GM21717 (cell line): ENCODE results near the gene KDM1B.
"Not testable (repeated sequence)": the region's sequence is repeated elsewhere in the genome, so short reads cannot be mapped to it uniquely, and the experiment has no call there.

Experiments
- ATAC-seq: cut with Tn5 transposase; IDR thresholded peaks from one replicate; pipeline ENCODE4 v1.9.1; 2021; ENCODE audit warnings: mild to moderate bottlenecking, moderate library complexity; ENCODE audit not compliant: unreplicated experiment

KDM1B gene

DNA sequence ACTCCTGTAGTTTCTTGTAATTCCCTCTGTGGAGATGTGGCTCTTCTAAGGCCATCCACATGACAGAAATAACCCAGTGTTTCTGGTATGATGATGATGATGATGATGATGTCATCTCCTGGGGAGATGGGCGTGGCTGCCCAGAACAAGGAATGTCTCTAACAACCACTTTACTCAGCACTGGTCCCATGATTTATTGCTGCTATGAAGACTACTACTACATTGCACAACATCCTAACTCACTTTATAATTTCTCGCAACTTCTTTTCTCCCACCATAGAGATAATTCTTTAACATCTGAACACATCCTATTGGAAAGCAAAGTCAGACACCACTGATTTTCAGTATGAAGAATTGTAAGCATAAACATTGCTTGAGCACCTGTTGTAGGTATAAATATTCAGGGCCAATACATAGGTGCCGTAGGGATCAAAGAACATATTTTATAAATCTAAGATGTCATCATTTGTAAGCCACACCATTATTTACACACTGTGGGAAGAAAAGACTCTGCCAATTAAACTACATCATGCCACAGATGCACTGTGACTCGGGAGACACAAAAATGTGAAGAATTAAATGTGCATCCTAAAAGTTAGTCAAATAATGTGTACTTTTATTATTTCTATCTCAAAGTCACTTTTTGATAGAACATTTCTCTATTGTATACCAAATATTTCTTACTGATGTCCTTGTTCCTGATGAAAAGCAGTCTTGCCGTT is 6.8 kb upstream of the KDM1B start:
- ATAC-seq: no peak

- ATAC-seq: not testable (repeated sequence)
Observed at GRCh38 chr6:18151391-18151790, 3.8 kb upstream of the KDM1B start.

GRCh38 chr6:18151801-18152200 is 3.4 kb upstream of the KDM1B start:
- no peak for ATAC-seq

- no peak for ATAC-seq
Observed at GRCh38 chr6:18153311-18153703, 1.9 kb upstream of the KDM1B start.

DNA sequence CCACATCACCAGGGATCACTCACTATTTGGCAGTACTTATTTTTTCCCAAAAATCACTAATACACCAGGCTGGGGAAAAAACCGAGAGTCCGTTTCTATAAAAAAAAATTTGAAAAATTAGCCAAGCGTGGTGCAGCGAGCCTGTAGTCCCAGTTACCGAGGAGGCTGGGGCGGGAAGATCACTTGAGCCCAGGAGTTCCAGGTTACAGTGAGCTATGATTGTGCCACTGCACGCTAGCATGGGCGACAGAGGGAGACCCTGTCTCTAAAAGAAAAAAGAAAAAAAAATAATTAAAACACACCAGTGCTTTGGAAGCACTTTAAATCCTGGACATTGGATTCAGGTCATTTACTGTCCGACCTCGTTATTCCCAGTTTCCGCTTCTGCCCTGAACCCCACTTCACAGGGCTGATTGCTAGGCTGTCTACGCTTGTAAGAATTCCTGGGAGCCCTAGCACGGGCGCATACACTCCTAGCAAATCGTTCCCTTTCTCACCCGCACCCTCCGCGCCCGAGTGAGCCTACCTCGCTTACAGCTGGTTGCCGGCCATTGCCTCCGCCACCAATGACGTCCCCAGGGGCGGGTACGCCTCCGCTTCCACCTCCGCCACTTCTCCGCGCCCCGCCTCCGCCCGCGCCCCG is 594 bp upstream of the KDM1B start, which contains the start of gene TPMT:
TPMT (minus strand) TSS at position 571 of the 643 bp plus-strand sequence. CDS start 5,950 bp downstream, outside the sequence.
- ATAC-seq: peak; percentile 62

- peak; percentile 42 for ATAC-seq
Observed at GRCh38 chr6:18155864-18156421, 721 bp downstream of the KDM1B start.

- ATAC-seq: no peak
Observed at GRCh38 chr6:18160911-18161310, 5.7 kb downstream of the KDM1B start.

GRCh38 chr6:18161431-18161830 is 6.2 kb downstream of the KDM1B start:
- ATAC-seq: no peak

GRCh38 chr6:18162401-18162800 is 7.2 kb downstream of the KDM1B start:
- ATAC-seq: no peak

GRCh38 chr6:18165751-18166150 is 10.5 kb downstream of the KDM1B start:
- no peak for ATAC-seq

DNA sequence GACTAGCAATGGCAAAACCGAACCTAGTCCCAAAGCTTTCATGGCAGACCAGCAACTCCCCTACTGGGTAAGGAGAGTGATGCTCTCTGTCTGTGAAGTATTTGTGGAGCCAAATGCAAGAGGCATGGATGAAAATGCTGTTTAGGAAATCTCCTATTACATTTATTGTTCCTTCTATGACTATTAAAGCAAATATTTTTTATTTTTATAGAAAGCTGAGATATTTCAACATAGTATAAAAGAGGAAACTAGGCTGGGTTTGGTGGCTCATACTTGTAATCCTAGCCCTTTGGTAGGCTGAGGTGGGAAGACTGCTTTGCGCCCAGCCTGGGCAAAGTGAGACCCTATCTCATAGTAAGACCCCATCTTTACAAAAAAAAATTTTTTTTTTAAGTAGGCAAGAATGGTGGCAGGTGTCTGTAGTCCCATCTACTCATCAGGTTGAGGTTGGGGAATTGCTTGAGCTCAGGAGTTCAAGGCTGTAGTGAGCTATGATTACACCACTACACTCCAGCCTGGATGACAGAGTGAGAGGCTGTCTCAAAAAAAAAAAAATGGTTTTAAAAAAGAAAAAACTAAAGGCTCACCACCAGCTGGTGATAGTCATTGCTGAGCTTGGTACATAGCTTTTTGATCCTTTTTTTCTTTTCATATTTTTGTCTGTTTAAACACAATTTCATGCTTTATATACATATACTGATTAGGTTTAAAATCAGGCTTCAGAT is 11.3 kb downstream of the KDM1B start:
- no peak for ATAC-seq

- ATAC-seq: no peak
Observed at GRCh38 chr6:18168264-18168663, 13.0 kb downstream of the KDM1B start.

GRCh38 chr6:18171871-18172270 is 16.6 kb downstream of the KDM1B start:
- ATAC-seq: no peak

GRCh38 chr6:18176198-18176597 is 21.0 kb downstream of the KDM1B start:
- not testable (repeated sequence) for ATAC-seq

- ATAC-seq: no peak
Observed at GRCh38 chr6:18177286-18177965, 22.2 kb downstream of the KDM1B start.

DNA sequence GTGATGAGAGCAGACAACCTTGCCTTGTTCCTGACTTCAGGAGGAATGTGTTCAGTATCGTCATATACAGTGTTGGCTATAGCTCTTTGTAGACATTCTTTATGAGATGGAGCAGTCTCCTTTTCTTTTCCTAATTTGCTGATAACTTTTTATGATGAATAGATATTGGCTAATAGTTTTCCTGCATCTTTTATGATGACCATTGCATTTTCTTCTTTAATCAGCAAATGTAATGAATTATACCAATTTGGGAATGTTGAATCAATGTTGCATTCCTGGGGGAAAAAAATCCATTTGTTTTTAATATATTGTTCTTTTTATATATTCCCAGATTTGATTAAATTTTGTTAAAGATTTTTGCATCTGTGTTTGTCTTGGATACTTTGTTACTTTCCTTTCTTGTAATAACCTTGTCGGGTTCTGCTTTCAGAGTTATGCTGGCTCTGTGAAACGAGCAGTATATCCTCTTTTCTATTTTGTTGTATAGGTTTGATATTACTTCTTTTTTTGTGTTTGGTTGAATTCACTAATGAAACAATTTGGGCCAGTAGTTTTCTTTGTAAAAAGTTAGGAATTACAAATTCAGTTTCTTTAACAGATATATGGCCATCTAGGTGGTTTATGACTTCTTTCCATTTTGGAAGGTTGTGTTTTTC is 23.9 kb downstream of the KDM1B start:
- no peak for ATAC-seq

- ATAC-seq: no peak
Observed at GRCh38 chr6:18179770-18180356, 24.6 kb downstream of the KDM1B start.

DNA sequence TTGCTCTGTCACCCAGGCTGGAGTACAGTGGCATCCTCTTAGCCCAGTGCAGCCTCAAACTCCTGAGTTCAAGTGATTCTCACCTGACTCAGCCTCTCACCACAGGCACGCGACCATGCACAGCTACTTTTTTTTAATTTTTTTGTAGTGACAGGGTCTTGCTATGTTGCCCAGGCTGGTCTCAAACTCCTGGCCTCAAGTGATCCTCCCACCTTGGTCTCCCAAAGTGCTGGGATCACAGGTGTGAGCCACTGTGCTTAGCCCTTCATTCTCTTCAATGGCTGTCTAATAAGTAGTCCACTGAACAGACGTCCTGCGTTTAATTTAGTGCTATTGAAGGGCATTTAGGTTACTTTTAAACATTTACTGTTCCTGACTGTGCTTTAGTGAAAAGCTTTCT is 27.3 kb downstream of the KDM1B start:
- ATAC-seq: no peak

DNA sequence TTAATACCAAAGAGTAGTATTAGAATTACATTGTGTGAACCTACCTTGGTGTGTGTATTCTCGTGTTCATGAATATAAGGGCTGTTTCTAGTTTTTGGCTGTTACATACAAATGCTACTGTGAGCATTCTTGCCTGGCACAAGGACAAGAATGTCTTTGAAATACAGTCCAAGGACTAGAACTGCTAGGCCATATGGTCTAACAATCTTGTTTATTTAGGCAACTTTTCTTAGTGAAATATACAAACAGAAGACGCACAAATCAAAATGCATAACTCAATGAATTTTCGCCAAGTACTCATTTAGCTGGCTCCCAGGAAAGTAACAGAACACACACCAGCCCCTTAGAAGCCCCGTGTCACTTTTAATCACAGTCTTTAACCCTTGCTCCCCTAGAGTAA is 28.5 kb downstream of the KDM1B start:
- no peak for ATAC-seq

DNA sequence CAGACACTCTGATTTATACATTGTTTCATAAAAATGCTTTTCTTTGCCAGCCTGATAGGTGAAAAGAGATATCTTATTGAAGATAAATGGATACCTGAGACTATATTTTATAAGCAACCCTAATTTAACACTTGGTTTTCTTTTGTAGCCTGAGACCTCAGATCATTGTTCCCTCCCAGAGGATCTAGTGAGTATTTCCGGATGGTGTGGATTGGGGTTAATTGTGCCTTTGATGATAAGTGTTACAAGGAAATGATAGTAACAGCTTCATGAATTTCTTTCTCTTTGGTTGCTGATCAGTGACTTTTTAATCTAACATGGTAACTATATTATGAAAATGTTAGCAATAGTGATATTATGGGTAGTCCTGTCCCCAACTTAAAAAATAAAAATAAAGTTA is 30.4 kb downstream of the KDM1B start:
- ATAC-seq: no peak
